Transverse colon (tissue), 4 donors: Measurements from ENCODE around the gene PPP1R1A. TPM values are rescaled to one million over a fixed set of nuclear protein-coding genes. Genes with fewer than 3 reads are reported as not detected.

ENCODE experiments used
- DNase-seq: peaks from one replicate; pipeline ENCODE4 v3.0.0-alpha.2; 2019
- H3K27ac ChIP-seq, 4 donors: fragments of 200-600 bp; sonication (generic); 2 replicates each; pipeline ENCODE4 v1.5.1; 2016 to 2018; ENCODE audit warnings: inconsistent platforms in 4 of 4
- H3K27me3 ChIP-seq: fragments of 200-600 bp; sonication (generic); 2 replicates; pipeline ENCODE4 v1.5.1; 2017; ENCODE audit warnings: inconsistent platforms
- H3K36me3 ChIP-seq, 4 donors: fragments of 200-600 bp; sonication (generic); 2 replicates each; pipeline ENCODE4 v1.5.1; 2017 to 2019; ENCODE audit warnings: inconsistent platforms in 4 of 4
- H3K4me1 ChIP-seq, 4 donors: fragments of 200-600 bp; sonication (generic); 2 replicates each; pipeline ENCODE4 v1.5.1; 2017 to 2020; ENCODE audit warnings: inconsistent platforms in 4 of 4
- H3K4me3 ChIP-seq, 4 donors: fragments of 200-600 bp; sonication (generic); 1 replicate in 1 of 4; 2 replicates in 3 of 4; pipeline versions ENCODE4 v1.5.1 to v1.6.1; 2017 to 2019; ENCODE audit warnings: inconsistent platforms in 4 of 4
- H3K9me3 ChIP-seq, 2 donors: fragments of 200-600 bp; sonication (generic); 2 replicates each; pipeline ENCODE4 v1.5.1; 2017 to 2019; ENCODE audit warnings: inconsistent platforms in 2 of 2
- EP300 ChIP-seq: sonication (generic); formaldehyde crosslinking; IDR thresholded peaks from one replicate; pipeline ENCODE4 v1.6.1; 2017; ENCODE audit warnings: antibody characterized with exemption, low read depth
- POLR2A ChIP-seq: fragments of 450-650 bp; IDR thresholded peaks from one replicate; pipeline ENCODE4 v1.6.1; 2016; ENCODE audit warnings: antibody characterized with exemption, mild to moderate bottlenecking, moderate library complexity
- POLR2AphosphoS5 ChIP-seq, 3 donors: sonication (generic); formaldehyde crosslinking; IDR thresholded peaks; one replicate each; pipeline ENCODE4 v1.6.1; 2016; ENCODE audit warnings: antibody characterized with exemption in 3 of 3
- WGBS, 2 donors: methylation state at CpG; one replicate each; pipeline ENCODE4 v1.1.5; 2018; ENCODE audit warnings: low coverage in 1 of 2; 5-methylcytosine and 5-hydroxymethylcytosine counted together
- in situ Hi-C, 4 donors: fragments of 200-750 bp; cut with MboI; loops; one replicate each; pipeline versions ENCODE4 v1.15.0 to v1.15.1; 2017; ENCODE audit warnings: low sequenced_read_pairs in 3 of 4, low pct_ligation_motif_present in 1 of 4, low pct_unique_long_range_greater_than_20kb in 1 of 4
- intact Hi-C: fragments of 100-400 bp; cut with DNase I; formaldehyde crosslinking; loops from one replicate; pipeline ENCODE4 v1.15.1; 2023; ENCODE audit warnings: low total_unique reads
- total RNA-seq, 4 donors: library from RNA; depleted of rRNA; stranded (reverse); fragments of >200 nt; gene quantifications; one replicate each; pipeline ENCODE4 v1.1.0, GENCODE V29; 2016
- TF ChIP-seq, protein P1 (sequence below), 5 experiments: fragments of 200-600 bp in 3 of 5; fragments of 450-650 bp in 2 of 5; sonication (generic) in 3 of 5; IDR thresholded peaks; 1 replicate in 2 of 5; 2 replicates in 3 of 5; pipeline ENCODE4 v1.5.1; 2016 to 2017; ENCODE audit warnings: antibody characterized with exemption in 5 of 5, inconsistent platforms in 3 of 5, mild to moderate bottlenecking in 2 of 5, moderate library complexity in 1 of 5

Gene PPP1R1A
- total RNA-seq, 4 donors from 2014 or later = 3.3 to 67.0 (median 4.0) TPM

DNA sequence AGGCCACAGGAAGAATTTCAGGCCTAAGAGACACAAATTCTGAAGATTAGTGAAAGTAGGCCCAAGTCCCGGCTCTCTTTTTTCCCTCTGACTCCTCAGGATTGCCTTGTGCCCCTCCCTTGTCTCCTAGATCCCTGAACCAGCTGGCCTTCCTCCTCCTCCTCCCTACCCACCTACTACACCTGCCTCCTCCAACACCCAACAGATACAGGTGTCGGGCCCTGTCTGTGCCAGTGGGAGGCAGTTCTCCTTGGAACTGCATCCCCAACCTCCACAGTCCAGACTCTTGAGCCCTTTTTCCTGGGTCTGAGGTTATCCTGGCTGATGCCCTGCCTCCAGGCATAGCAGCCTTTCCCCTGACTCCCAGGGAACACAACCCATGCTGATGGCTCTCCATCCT, 1.8 kb downstream of the PPP1R1A start:
- intact Hi-C loops = no loop called here
- Histone ChIP-seq H3K36me3 (no peaks in the 10 kb centered on the region), H3K27ac (no peak overlapping the region), H3K4me3 (no peak overlapping the region), H3K27me3 (peaks cover 40% of the 10 kb centered on the region), H3K9me3 (no peaks in the 10 kb centered on the region), H3K4me1 (peaks cover 3 to 15% (median 9%) of the 10 kb centered on the region in 4 donors)
- in situ Hi-C loops = loop anchor here in 1 of 4 donors (25.0 kb wide), 1 partner anchor 376 kb away; no protein-coding TSS in a partner anchor
- DNase-seq = no peak
- 72 to 78% methylated on average over 2 of the region's 2 CpGs for WGBS, 2 donors
- TF ChIP-seq EP300 = no peak
- TF ChIP-seq POLR2AphosphoS5 (IDR thresholded peaks at IDR 0.05) = no peak
- TF ChIP-seq, protein P1, sequence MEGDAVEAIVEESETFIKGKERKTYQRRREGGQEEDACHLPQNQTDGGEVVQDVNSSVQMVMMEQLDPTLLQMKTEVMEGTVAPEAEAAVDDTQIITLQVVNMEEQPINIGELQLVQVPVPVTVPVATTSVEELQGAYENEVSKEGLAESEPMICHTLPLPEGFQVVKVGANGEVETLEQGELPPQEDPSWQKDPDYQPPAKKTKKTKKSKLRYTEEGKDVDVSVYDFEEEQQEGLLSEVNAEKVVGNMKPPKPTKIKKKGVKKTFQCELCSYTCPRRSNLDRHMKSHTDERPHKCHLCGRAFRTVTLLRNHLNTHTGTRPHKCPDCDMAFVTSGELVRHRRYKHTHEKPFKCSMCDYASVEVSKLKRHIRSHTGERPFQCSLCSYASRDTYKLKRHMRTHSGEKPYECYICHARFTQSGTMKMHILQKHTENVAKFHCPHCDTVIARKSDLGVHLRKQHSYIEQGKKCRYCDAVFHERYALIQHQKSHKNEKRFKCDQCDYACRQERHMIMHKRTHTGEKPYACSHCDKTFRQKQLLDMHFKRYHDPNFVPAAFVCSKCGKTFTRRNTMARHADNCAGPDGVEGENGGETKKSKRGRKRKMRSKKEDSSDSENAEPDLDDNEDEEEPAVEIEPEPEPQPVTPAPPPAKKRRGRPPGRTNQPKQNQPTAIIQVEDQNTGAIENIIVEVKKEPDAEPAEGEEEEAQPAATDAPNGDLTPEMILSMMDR (IDR thresholded peaks at IDR 0.05) = no peak
- no peak for TF ChIP-seq POLR2A

DNA sequence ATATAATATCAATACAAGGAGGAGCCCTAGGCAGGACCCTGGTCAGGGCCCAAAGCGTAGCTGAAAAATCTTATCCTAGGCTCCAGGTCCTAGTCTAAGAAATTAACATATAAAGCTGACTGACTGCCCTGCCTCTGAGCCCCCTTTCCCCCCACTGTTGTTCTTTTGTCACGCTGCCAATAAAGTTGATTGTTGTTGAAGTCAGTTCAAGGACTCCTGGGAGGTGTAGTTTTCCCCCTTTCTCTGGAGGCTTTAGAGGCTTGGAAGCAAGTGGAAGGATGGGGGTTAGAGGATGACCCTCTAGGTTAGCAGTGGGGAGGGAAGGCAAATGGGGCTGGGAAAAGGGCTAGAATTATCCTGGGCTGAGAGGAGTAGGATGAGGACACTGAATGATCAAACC, 3.2 kb downstream of the PPP1R1A start:
- peaks cover 40% of the 10 kb centered on the region for H3K27me3 ChIP-seq
- no peak overlapping the region for H3K4me3 ChIP-seq
- in situ Hi-C loops (loop anchor here in 1 of 4 donors (25.0 kb wide), 1 partner anchor 377 kb away; no protein-coding TSS in a partner anchor), intact Hi-C loops (no loop called here)
- no peaks in the 10 kb centered on the region for H3K9me3 ChIP-seq
- TF ChIP-seq POLR2A (no peak), POLR2AphosphoS5 (IDR thresholded peaks at IDR 0.05) (no peak), EP300 (no peak)
- TF ChIP-seq, protein P1 (IDR thresholded peaks at IDR 0.05) = no peak
- 83 to 100% methylated on average over 1 to 2 of the region's 2 CpGs for WGBS, 2 donors
- no peak for DNase-seq
- H3K4me1 ChIP-seq = peaks cover 0 to 15% (median 9%) of the 10 kb centered on the region in 4 donors
- no peak overlapping the region for H3K27ac ChIP-seq
- H3K36me3 ChIP-seq = no peaks in the 10 kb centered on the region

DNA sequence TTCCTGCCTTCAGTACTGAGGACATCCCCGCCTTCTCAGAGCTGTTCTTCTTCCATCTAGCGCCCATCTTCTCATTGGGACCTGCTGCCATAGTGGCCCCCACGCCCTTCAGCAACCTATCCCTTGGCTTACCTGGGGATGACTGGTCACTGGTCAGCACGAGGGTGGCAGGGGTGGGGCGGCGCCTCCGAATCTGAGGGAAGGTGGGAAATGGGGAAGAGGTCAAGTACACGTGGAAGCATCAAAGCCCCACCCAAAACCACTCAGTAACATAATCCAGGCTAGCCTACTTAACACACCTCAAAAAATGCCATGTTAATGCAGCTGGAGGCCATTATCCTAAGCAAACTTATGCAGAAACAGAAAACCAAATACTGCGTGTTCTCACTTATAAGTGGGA, 4.3 kb downstream of the PPP1R1A start:
- peaks cover 33% of the 10 kb centered on the region for H3K27me3 ChIP-seq
- DNase-seq = no peak
- in situ Hi-C loops (loop anchor here in 1 of 4 donors (25.0 kb wide), 1 partner anchor 378 kb away; no protein-coding TSS in a partner anchor), intact Hi-C loops (no loop called here)
- no peak overlapping the region for H3K4me3 ChIP-seq
- peaks cover 0 to 19% (median 9%) of the 10 kb centered on the region in 4 donors for H3K4me1 ChIP-seq
- H3K27ac ChIP-seq = no peak overlapping the region
- WGBS, 2 donors = 72 to 88% methylated on average over 1 to 9 of the region's 9 CpGs
- TF ChIP-seq, protein P1 (IDR thresholded peaks at IDR 0.05) = no peak
- TF ChIP-seq POLR2AphosphoS5 (IDR thresholded peaks at IDR 0.05) (no peak), EP300 (no peak), POLR2A (no peak)
- H3K36me3 ChIP-seq = no peaks in the 10 kb centered on the region
- no peaks in the 10 kb centered on the region for H3K9me3 ChIP-seq

DNA sequence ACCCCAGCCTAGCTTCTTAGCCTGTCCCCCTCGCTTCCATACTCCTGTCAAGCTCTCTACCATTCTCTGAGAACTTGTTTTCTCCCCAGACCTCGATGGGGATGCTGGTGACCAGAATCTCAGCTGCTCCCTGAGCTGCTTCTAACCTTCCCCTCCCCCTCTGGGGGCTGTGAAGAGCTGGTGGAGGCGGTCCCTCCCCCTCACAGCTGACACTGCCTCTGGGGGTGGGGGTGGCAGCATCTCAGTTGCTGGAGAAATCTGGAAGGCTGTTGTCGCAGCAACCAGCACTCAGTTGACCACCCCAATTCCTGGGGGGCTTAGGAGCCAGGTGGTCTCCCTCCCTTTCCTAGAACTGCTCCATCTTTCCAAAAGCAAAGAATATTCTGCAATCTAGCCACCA, 4.7 kb downstream of the PPP1R1A start:
- Histone ChIP-seq H3K27ac (no peak overlapping the region), H3K4me1 (peaks cover 0 to 15% (median 7%) of the 10 kb centered on the region in 4 donors), H3K27me3 (peaks cover 29% of the 10 kb centered on the region), H3K36me3 (no peaks in the 10 kb centered on the region), H3K9me3 (no peaks in the 10 kb centered on the region), H3K4me3 (no peak overlapping the region)
- WGBS, 2 donors = 72% methylated on average over 4 of the region's 4 CpGs; no CpG with 5 or more reads in 1 of the 2 donors
- intact Hi-C loops (no loop called here), in situ Hi-C loops (loop anchor here in 1 of 4 donors (25.0 kb wide), 1 partner anchor 379 kb away; no protein-coding TSS in a partner anchor)
- DNase-seq = no peak
- TF ChIP-seq, protein P1 (IDR thresholded peaks at IDR 0.05) = no peak
- no peak for TF ChIP-seq EP300
- TF ChIP-seq POLR2A = no peak
- no peak for TF ChIP-seq POLR2AphosphoS5 (IDR thresholded peaks at IDR 0.05)
